ENCODE data around the gene KCP.

DNA sequence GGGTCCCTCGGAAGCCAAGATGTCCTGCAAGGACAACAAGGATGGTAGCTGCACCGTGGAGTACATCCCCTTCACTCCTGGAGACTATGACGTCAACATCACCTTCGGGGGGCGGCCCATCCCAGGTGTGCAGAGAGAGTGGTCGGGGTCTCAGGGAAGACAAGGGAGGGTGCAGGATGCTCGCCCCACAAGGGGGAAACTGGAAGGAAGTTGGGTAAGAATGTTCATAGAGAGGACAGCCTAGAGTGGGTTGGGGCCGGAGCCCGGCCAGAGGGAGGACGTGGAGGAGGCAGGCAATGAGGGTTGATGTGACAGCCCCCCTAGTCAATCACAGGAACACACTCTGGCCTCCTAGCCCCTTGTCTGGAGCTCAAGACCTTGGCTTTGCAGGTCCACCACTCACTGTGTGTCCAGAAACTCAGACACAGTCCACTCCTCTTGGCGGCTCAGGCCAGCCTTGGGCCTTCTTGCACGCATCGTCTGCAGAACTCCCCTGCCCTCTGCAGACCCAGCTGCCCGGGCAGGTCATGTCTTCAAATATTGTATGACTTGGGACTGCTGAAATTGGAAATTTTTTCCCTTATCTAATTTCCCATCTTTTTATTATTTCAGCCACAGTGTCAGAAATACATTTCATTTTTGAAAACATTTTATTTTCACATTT lies 63.6 kb downstream of the KCP start:
- no peak for TF ChIP-seq CTCF (IDR thresholded peaks at IDR 0.05; ENCODE audit: low read length)
- TF ChIP-seq EZH2phosphoT487 (IDR thresholded peaks at IDR 0.05; ENCODE audit: low read length), result no peak

Measured in MM.1S (cell line).